Measurements from ENCODE around the gene PRDM16. TPM values are rescaled to one million over a fixed set of nuclear protein-coding genes. Genes with fewer than 3 reads are reported as not detected.

Gene PRDM16
- total and polyA plus RNA-seq, 2 of the 4 experiments (the other 2 are of a cell fraction), result 0.02 TPM; not detected in 1

DNA sequence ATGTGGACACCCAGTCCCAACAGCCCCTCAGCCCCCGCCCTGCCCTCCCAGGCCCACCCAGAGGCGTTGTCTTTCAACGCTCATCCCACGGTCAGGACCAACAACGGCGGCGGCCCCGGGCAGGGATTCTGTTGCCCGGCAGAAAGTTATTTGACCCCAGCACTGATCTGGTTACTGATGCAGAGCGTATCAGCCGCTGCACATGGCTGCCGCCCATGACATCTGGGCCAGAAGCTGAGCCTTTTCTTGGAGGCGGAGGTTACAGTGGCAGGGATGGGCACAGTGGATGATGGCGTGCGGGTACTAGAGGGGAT lies 258.3 kb downstream of the PRDM16 start:
- TF ChIP-seq MAFK (IDR thresholded peaks at IDR 0.05; ENCODE audit: low read depth, low read length), result no peak
- TF ChIP-seq FOS (IDR thresholded peaks at IDR 0.05; ENCODE audit: low read depth, low read length), result no peak
- TF ChIP-seq ELK1 (IDR thresholded peaks at IDR 0.05; ENCODE audit: borderline replicate concordance, low read depth, low read length), result no peak
- TF ChIP-seq MXI1 (IDR thresholded peaks at IDR 0.05; ENCODE audit: borderline replicate concordance, low read depth, low read length), result no peak
- TF ChIP-seq NFE2L2 (IDR thresholded peaks at IDR 0.05; ENCODE audit: low read depth, low read length), result no peak
- TF ChIP-seq RAD21 (IDR thresholded peaks at IDR 0.05; ENCODE audit: low read length), result no peak
- TF ChIP-seq RFX5 (IDR thresholded peaks at IDR 0.05; ENCODE audit: low read depth, low read length), result no peak
- no peak for TF ChIP-seq CEBPB (IDR thresholded peaks at IDR 0.05; ENCODE audit: low read depth, low read length)
- no peak for TF ChIP-seq MAZ (IDR thresholded peaks at IDR 0.05; ENCODE audit: borderline replicate concordance, low read depth, low read length)
- TF ChIP-seq BHLHE40 (IDR thresholded peaks at IDR 0.05; ENCODE audit: low read depth, low read length), result no peak
- TF ChIP-seq, protein P1, sequence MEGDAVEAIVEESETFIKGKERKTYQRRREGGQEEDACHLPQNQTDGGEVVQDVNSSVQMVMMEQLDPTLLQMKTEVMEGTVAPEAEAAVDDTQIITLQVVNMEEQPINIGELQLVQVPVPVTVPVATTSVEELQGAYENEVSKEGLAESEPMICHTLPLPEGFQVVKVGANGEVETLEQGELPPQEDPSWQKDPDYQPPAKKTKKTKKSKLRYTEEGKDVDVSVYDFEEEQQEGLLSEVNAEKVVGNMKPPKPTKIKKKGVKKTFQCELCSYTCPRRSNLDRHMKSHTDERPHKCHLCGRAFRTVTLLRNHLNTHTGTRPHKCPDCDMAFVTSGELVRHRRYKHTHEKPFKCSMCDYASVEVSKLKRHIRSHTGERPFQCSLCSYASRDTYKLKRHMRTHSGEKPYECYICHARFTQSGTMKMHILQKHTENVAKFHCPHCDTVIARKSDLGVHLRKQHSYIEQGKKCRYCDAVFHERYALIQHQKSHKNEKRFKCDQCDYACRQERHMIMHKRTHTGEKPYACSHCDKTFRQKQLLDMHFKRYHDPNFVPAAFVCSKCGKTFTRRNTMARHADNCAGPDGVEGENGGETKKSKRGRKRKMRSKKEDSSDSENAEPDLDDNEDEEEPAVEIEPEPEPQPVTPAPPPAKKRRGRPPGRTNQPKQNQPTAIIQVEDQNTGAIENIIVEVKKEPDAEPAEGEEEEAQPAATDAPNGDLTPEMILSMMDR (conservative IDR thresholded peaks at IDR 0.05; ENCODE audit: low read depth, low read length), result no peak
- TF ChIP-seq POLR2A (IDR thresholded peaks at IDR 0.05; ENCODE audit: low read depth, low read length), result no peak
- no peak for TF ChIP-seq SMC3 (IDR thresholded peaks at IDR 0.05; ENCODE audit: low read depth, low read length)
- no peak for TF ChIP-seq RCOR1 (IDR thresholded peaks at IDR 0.05; ENCODE audit: insufficient replicate concordance, low read length)
- TF ChIP-seq USF2 (IDR thresholded peaks at IDR 0.05; ENCODE audit: low read depth, low read length), result no peak
- H2BK20ac ChIP-seq (ENCODE audit: low read depth, low read length), result no peak overlapping the region
- H3K79me1 ChIP-seq (ENCODE audit: low read depth in 1 of 2, low read length in 2 of 2), result no peaks in the 10 kb centered on the region
- intact Hi-C loops (cut with micrococcal nuclease), result no loop called here
- H3K36me3 ChIP-seq (ENCODE audit: control insufficient read depth, insufficient read depth, low read length), result no peaks in the 10 kb centered on the region
- peaks cover 2% of the 10 kb centered on the region; the same call in 1 of the 2 replicates for H3K27me3 ChIP-seq (ENCODE audit: control insufficient read depth, insufficient read depth, low read length)
- ChIA-PET CTCF (no interaction called here), POLR2A (ENCODE audit: unreplicated experiment) (no interaction called here)
- dilution Hi-C loops (cut with HindIII; ENCODE audit: low sequenced_read_pairs, unreplicated experiment), result no loop called here
- no peak overlapping the region for H3K4ac ChIP-seq (ENCODE audit: low read depth, low read length)
- no peak overlapping the region for H4K91ac ChIP-seq (ENCODE audit: insufficient read depth, low read depth, low read length)
- H3K4me2 ChIP-seq (ENCODE audit: low read depth, low read length), result no peak overlapping the region
- H3K9me3 ChIP-seq (ENCODE audit: control insufficient read depth, insufficient read depth, low read length), result peaks cover 4% of the 10 kb centered on the region; the same call in 1 of the 2 replicates
- no peaks in the 10 kb centered on the region for H3K4me1 ChIP-seq (ENCODE audit: control insufficient read depth, insufficient read depth, low read length)
- H4K20me1 ChIP-seq (ENCODE audit: insufficient read depth, low read length), result no peaks in the 10 kb centered on the region
- no peaks in the 10 kb centered on the region for H3K9me1 ChIP-seq (ENCODE audit: insufficient read depth, low read length)
- no peak overlapping the region for H2AK5ac ChIP-seq (ENCODE audit: low read depth, low read length)
- no peak overlapping the region for H3K27ac ChIP-seq (ENCODE audit: insufficient read depth, low read length)
- no peak overlapping the region for H2BK120ac ChIP-seq (ENCODE audit: low read depth, low read length)
- H3K9ac ChIP-seq (ENCODE audit: low read depth, low read length), result no peak overlapping the region
- 70% methylated on average over 11 of the region's 15 CpGs; no CpG with 5 or more reads in 1 of the 2 experiments for WGBS, 2 experiments (ENCODE audit: extremely low coverage in 2 of 2, insufficient read length in 1 of 2)
- H3K56ac ChIP-seq (ENCODE audit: extremely low read depth, insufficient read depth, low read length), result no peak overlapping the region
- no peak overlapping the region for H3K23ac ChIP-seq (ENCODE audit: low read depth, low read length)
- H4K5ac ChIP-seq (ENCODE audit: low read depth, low read length), result no peak overlapping the region
- in situ Hi-C loops (cut with MboI; ENCODE audit: low sequenced_read_pairs), result no loop called here
- no peak overlapping the region for H3K14ac ChIP-seq (replicated peaks; ENCODE audit: low read depth, low read length)
- H2BK15ac ChIP-seq (ENCODE audit: low read depth, low read length), result no peak overlapping the region
- no peak overlapping the region for H2BK5ac ChIP-seq (ENCODE audit: low read depth, low read length, poor library complexity, severe bottlenecking)
- no peak overlapping the region for H2AK9ac ChIP-seq (replicated peaks; ENCODE audit: low read depth, low read length, poor library complexity)
- H3K18ac ChIP-seq (ENCODE audit: low read depth, low read length), result no peak overlapping the region
- H4K8ac ChIP-seq (ENCODE audit: low read depth in 2 of 2, low read length in 2 of 2), result no peak overlapping the region
- no peak for DNase-seq
- H3K4me3 ChIP-seq (ENCODE audit: insufficient read depth, low read depth, low read length), result no peak overlapping the region
- BruUV-seq (replicated peaks), result no TSS peak
- ATAC-seq (ENCODE audit: low read depth), result no peak
- no peak overlapping the region for H2AFZ ChIP-seq (replicated peaks; ENCODE audit: low read length, poor library complexity)
